Measurements from ENCODE around the gene LCTL.

The LCTL gene

DNA sequence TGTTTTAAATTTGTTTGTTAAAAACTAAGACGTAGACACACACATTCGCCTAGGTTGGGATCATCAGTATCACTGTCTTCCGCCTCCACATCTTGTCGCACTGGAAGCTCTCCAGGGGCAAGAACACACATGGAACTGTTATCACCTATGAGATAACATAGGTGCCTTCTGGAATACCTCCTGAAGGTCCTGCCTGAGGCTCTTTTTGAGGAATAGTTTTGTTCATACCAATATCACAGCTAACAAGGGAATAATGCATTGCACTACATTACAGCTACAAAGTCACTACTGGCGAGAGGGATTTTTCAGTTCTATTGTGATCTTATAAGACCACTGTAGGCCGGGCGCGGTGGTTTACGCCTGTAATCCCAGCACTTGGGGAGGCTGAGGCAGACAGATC is 30.7 kb downstream of the LCTL start:
- DNase-seq, result no peak
- H3K36me3 ChIP-seq (ENCODE audit: control insufficient read depth, insufficient read depth, low read length), result peaks cover 2% of the 10 kb centered on the region
- no peaks in the 10 kb centered on the region for H3K4me1 ChIP-seq (ENCODE audit: control insufficient read depth, insufficient read depth, low read length, poor library complexity, severe bottlenecking)
- H3K4me3 ChIP-seq (ENCODE audit: insufficient read depth, low read depth, low read length, poor library complexity, severe bottlenecking), result no peak overlapping the region
- no peaks in the 10 kb centered on the region for H3K9me3 ChIP-seq (ENCODE audit: control insufficient read depth, low read length)
- no peaks in the 10 kb centered on the region for H3K27me3 ChIP-seq (replicated peaks; ENCODE audit: control insufficient read depth, insufficient read depth, low read length, poor library complexity, severe bottlenecking)
- H3K27ac ChIP-seq (ENCODE audit: insufficient read depth, low read length, poor library complexity, severe bottlenecking), result no peak overlapping the region

DNA sequence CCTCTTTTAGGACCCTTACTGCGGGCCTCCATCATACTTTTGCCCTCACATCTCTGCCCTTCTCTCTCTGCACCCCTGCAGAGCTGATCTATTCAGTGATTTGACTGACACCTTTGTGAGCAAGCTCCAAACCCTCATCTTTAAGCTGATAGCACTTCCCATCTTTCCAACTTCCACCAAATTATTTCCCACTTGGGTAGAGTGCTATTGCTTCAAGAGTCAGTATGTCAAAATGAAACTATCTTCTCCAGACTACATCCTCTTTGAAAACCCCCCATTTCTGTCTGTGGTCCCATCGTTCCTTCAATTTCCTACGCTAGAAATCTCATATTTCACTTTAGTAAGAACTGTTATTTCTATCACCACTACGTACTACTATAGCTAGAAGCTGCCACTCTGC is 41.0 kb downstream of the LCTL start:
- Histone ChIP-seq H3K27ac (ENCODE audit: insufficient read depth, low read length, poor library complexity, severe bottlenecking) (no peak overlapping the region), H3K4me1 (ENCODE audit: control insufficient read depth, insufficient read depth, low read length, poor library complexity, severe bottlenecking) (no peaks in the 10 kb centered on the region), H3K4me3 (ENCODE audit: insufficient read depth, low read depth, low read length, poor library complexity, severe bottlenecking) (no peak overlapping the region), H3K36me3 (ENCODE audit: control insufficient read depth, insufficient read depth, low read length) (peaks cover 10% of the 10 kb centered on the region), H3K9me3 (ENCODE audit: control insufficient read depth, low read length) (no peaks in the 10 kb centered on the region), H3K27me3 (replicated peaks; ENCODE audit: control insufficient read depth, insufficient read depth, low read length, poor library complexity, severe bottlenecking) (no peaks in the 10 kb centered on the region)
- DNase-seq, result no peak

DNA sequence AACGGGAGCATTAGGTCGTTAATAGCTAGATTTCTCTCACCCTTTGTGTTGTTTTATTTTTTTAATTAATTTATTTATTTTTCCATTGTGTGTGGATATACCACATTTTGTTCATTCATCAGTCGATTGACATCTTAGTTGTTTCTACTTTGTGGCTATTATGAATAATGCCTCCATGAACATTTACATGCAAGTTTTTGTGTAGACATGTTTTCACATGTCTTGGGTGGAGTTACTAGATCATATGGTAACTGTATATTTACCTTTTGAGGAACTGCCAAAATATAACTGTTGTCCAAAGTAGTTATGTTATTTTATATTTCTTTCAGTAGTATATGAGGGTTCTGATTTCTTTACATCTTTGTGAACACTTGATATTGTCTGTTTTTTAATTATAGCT is 41.9 kb downstream of the LCTL start:
- Histone ChIP-seq H3K4me3 (ENCODE audit: insufficient read depth, low read depth, low read length, poor library complexity, severe bottlenecking) (no peak overlapping the region), H3K4me1 (ENCODE audit: control insufficient read depth, insufficient read depth, low read length, poor library complexity, severe bottlenecking) (no peaks in the 10 kb centered on the region), H3K27ac (ENCODE audit: insufficient read depth, low read length, poor library complexity, severe bottlenecking) (no peak overlapping the region), H3K9me3 (ENCODE audit: control insufficient read depth, low read length) (no peaks in the 10 kb centered on the region), H3K36me3 (ENCODE audit: control insufficient read depth, insufficient read depth, low read length) (peaks cover 3% of the 10 kb centered on the region), H3K27me3 (replicated peaks; ENCODE audit: control insufficient read depth, insufficient read depth, low read length, poor library complexity, severe bottlenecking) (no peaks in the 10 kb centered on the region)
- no peak for DNase-seq

DNA sequence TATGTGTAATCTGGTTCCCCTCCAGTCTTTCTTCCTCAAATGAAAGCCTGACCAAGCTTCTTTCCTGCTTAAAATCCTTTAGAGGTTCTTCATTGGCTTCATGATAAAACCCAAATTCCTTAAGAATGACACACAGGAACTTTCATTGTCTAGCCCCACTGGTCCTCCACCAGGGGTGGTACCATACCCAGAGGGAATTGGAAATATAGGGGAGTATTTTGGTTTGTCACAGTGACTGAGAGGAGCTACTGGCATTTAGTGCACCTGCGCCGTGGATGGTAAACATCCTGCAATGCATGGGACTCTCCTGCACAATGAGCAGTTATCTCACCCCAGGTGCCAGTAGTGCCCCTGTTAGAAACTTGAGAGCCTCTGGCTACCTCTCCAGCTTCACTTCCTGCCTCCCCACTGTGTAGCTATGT is 49.9 kb downstream of the LCTL start:
- Histone ChIP-seq H3K27ac (ENCODE audit: insufficient read depth, low read length, poor library complexity, severe bottlenecking) (no peak overlapping the region), H3K27me3 (replicated peaks; ENCODE audit: control insufficient read depth, insufficient read depth, low read length, poor library complexity, severe bottlenecking) (no peaks in the 10 kb centered on the region), H3K4me1 (ENCODE audit: control insufficient read depth, insufficient read depth, low read length, poor library complexity, severe bottlenecking) (no peaks in the 10 kb centered on the region), H3K9me3 (ENCODE audit: control insufficient read depth, low read length) (no peaks in the 10 kb centered on the region), H3K36me3 (ENCODE audit: control insufficient read depth, insufficient read depth, low read length) (peaks cover 4% of the 10 kb centered on the region), H3K4me3 (ENCODE audit: insufficient read depth, low read depth, low read length, poor library complexity, severe bottlenecking) (no peak overlapping the region)
- no peak for DNase-seq

DNA sequence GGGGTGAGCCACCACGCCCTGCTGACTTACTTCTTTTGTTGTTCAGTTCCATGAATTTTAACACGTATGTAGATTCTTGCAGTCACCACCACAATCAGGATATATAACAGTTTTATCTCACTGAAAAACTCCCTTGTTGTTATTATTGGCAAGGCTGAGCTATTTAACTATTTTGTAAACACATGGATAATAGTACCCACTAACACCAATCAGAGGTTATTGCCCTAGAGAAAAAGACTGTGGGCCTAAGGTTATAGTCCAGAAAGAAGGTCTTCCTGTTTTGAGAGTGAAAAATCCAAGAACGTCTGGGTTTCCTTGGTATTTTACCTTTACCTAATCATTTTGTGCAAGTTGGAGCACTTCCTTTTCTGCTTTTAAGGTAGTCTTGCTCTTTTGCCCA is 51.2 kb downstream of the LCTL start:
- no peak overlapping the region for H3K4me3 ChIP-seq (ENCODE audit: insufficient read depth, low read depth, low read length, poor library complexity, severe bottlenecking)
- H3K9me3 ChIP-seq (ENCODE audit: control insufficient read depth, low read length), result no peaks in the 10 kb centered on the region
- H3K4me1 ChIP-seq (ENCODE audit: control insufficient read depth, insufficient read depth, low read length, poor library complexity, severe bottlenecking), result no peaks in the 10 kb centered on the region
- H3K27me3 ChIP-seq (replicated peaks; ENCODE audit: control insufficient read depth, insufficient read depth, low read length, poor library complexity, severe bottlenecking), result no peaks in the 10 kb centered on the region
- no peak overlapping the region for H3K27ac ChIP-seq (ENCODE audit: insufficient read depth, low read length, poor library complexity, severe bottlenecking)
- DNase-seq, result no peak
- H3K36me3 ChIP-seq (ENCODE audit: control insufficient read depth, insufficient read depth, low read length), result peaks cover 4% of the 10 kb centered on the region

DNA sequence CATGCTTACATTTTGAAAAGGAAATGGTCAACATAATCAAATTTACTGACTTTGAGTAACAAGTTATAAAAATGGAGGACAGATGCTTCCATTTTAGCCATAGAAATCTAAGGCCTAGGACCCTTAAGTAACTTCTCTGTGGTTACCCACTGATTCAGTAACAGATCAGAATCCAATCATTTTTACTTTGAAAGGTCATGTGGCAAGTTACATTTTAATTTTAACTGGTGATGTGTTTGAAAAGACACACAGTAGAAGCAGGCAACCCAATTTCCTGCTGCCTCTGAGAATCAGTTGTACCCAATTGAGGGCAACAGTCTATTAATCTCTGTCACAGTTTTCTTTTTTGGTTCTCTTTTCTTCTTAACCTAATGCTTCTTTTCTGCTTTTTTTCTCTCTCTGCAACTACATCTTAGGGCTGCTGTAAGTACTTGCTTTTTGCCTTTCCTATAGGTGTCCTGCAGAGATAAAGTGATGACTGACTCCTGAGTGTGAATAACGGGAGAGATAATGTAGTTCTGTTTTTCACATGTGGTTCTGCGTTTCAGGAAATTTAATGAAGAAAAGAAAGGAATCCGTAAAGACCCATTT is 57.4 kb downstream of the LCTL start:
- Histone ChIP-seq H3K36me3 (ENCODE audit: control insufficient read depth, insufficient read depth, low read length) (no peaks in the 10 kb centered on the region), H3K27ac (ENCODE audit: insufficient read depth, low read length, poor library complexity, severe bottlenecking) (no peak overlapping the region), H3K4me1 (ENCODE audit: control insufficient read depth, insufficient read depth, low read length, poor library complexity, severe bottlenecking) (peaks cover 7% of the 10 kb centered on the region), H3K9me3 (ENCODE audit: control insufficient read depth, low read length) (no peaks in the 10 kb centered on the region), H3K27me3 (replicated peaks; ENCODE audit: control insufficient read depth, insufficient read depth, low read length, poor library complexity, severe bottlenecking) (no peaks in the 10 kb centered on the region), H3K4me3 (ENCODE audit: insufficient read depth, low read depth, low read length, poor library complexity, severe bottlenecking) (no peak overlapping the region)
- no peak for DNase-seq

DNA sequence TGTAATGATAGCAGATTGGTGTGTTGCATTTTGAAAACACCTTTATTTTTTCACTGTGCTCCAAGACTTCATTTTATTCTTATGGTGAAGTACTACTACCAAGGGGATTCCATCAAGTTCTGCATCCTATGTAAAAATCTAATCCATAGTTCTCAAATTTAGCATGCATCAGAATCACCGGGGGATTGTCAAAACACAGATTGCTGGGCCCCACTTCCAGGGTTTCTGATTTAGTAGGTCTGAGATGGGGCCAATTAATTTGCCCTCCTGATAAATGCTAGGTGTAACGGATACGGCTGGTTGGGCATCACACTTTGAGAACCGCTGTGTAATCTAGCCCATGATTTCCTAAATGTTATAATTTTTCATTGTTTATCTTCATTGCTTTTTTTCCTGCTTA is 60.0 kb downstream of the LCTL start:
- Histone ChIP-seq H3K27me3 (replicated peaks; ENCODE audit: control insufficient read depth, insufficient read depth, low read length, poor library complexity, severe bottlenecking) (no peaks in the 10 kb centered on the region), H3K36me3 (ENCODE audit: control insufficient read depth, insufficient read depth, low read length) (peaks cover 25% of the 10 kb centered on the region), H3K9me3 (ENCODE audit: control insufficient read depth, low read length) (no peaks in the 10 kb centered on the region), H3K27ac (ENCODE audit: insufficient read depth, low read length, poor library complexity, severe bottlenecking) (peak overlapping the region; percentile 95), H3K4me3 (ENCODE audit: insufficient read depth, low read depth, low read length, poor library complexity, severe bottlenecking) (peak overlapping the region; percentile 83), H3K4me1 (ENCODE audit: control insufficient read depth, insufficient read depth, low read length, poor library complexity, severe bottlenecking) (peaks cover 16% of the 10 kb centered on the region)
- DNase-seq, result no peak

DNA sequence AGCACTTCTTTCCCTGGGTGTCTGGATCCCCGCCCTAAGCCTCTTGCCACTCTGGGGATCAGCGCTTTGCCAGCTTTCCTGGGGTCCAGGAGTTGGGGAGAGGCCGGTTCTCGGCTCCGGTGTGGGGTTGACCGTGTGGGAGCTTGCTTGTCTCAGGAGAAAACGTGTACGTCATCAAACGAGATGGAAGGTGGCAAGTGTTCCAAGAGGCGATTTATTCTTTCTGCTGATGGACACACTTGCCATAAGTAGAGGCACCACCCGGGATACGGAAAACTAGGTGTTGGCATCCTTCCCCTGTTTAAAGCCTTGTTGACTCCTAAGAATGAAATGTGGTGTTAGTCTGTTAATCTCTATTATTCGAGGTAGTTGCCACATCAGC is 60.4 kb downstream of the LCTL start:
- peak overlapping the region; percentile 95 for H3K27ac ChIP-seq (ENCODE audit: insufficient read depth, low read length, poor library complexity, severe bottlenecking)
- no peaks in the 10 kb centered on the region for H3K9me3 ChIP-seq (ENCODE audit: control insufficient read depth, low read length)
- H3K27me3 ChIP-seq (replicated peaks; ENCODE audit: control insufficient read depth, insufficient read depth, low read length, poor library complexity, severe bottlenecking), result no peaks in the 10 kb centered on the region
- peak overlapping the region; percentile 83 for H3K4me3 ChIP-seq (ENCODE audit: insufficient read depth, low read depth, low read length, poor library complexity, severe bottlenecking)
- H3K36me3 ChIP-seq (ENCODE audit: control insufficient read depth, insufficient read depth, low read length), result peaks cover 29% of the 10 kb centered on the region
- H3K4me1 ChIP-seq (ENCODE audit: control insufficient read depth, insufficient read depth, low read length, poor library complexity, severe bottlenecking), result peaks cover 16% of the 10 kb centered on the region
- no peak for DNase-seq

DNA sequence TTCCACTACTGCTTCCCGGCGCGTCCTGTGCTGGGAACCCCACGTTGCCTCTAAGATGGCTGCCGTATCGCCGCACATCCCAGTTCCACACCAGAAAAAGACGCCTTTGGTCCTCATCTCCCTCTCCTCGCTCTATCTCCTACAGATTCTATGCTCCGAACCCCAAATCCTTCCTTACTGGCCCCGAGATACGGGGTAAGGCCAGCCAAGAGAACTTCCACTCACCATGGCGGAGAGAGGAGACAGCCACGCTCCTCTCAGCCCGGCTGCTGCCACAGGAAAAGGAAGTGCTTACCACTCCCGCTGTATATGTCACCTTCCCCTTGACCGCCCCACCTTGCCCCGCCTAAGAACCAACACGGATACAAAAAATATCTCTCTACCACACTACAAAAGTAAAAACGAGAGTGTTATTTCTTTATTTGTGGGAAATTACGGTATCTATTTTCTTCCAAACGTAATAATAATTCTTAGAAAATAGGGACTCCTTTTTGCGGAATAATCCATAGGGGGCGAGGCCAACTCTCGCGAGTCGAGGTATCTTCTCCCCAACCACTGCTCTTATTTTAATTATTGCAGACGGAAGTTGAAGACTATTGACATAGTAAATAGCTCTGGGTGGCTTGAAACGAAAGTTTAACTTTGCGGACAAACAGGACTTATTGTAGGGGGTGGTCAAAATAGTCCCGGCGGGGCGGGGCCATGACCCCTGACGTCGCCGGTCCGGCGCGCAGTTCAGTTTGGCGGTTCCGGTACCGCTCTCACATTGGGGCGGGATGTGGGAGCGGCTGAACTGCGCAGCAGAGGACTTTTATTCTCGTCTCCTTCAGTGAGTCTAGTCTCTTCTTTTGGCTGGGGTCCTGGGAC is 61.0 kb downstream of the LCTL start, which contains the start of the genes RPL4 and ZWILCH:
Gene RPL4 (minus strand): TSS at position 293 of the 867 bp plus-strand sequence. CDS start 65 bp downstream, at position 228.
Gene ZWILCH (plus strand): TSS at position 764 of the 867 bp plus-strand sequence. CDS start 13 bp downstream, at position 777.
- peak; percentile 72 to 80 (median 72) for DNase-seq
- Histone ChIP-seq H3K4me1 (ENCODE audit: control insufficient read depth, insufficient read depth, low read length, poor library complexity, severe bottlenecking) (peaks cover 16% of the 10 kb centered on the region), H3K27me3 (replicated peaks; ENCODE audit: control insufficient read depth, insufficient read depth, low read length, poor library complexity, severe bottlenecking) (no peaks in the 10 kb centered on the region), H3K36me3 (ENCODE audit: control insufficient read depth, insufficient read depth, low read length) (peaks cover 35% of the 10 kb centered on the region), H3K27ac (ENCODE audit: insufficient read depth, low read length, poor library complexity, severe bottlenecking) (peak within 1 kb of the TSS; percentile 95), H3K4me3 (ENCODE audit: insufficient read depth, low read depth, low read length, poor library complexity, severe bottlenecking) (peak within 1 kb of the TSS; percentile 83), H3K9me3 (ENCODE audit: control insufficient read depth, low read length) (no peaks in the 10 kb centered on the region)

Data from effector memory CD4-positive, alpha-beta T cell (primary cell).